HL-60/S4 (cell line): ENCODE measurements around the gene UBE2M.
"Not testable (repeated sequence)": the region's sequence is repeated elsewhere in the genome, so short reads cannot be mapped to it uniquely, and the experiment has no call there.

Experiments used
- in situ Hi-C: fragments of 300-500 bp; cut with MboI; formaldehyde crosslinking; loops from 2 replicates; pipeline ENCODE4 v1.14.3; 2022; ENCODE audit warnings: low sequenced_read_pairs

Gene UBE2M

GRCh38 chr19:58513694-58514563 lies 44.5 kb downstream of the UBE2M start:
- in situ Hi-C loops, result no loop called here

GRCh38 chr19:58513213-58513693 lies 45.2 kb downstream of the UBE2M start:
- in situ Hi-C loops, result no loop called here

GRCh38 chr19:58511353-58512208 lies 46.8 kb downstream of the UBE2M start, which contains the start of gene SLC27A5:
Gene SLC27A5, minus strand, starts transcription at chr19:58511992. Its CDS starts 37 bp downstream, at chr19:58511955.
- in situ Hi-C loops, result no loop called here

- in situ Hi-C loops, result no loop called here
Observed at GRCh38 chr19:58510084-58510862, 48.1 kb downstream of the UBE2M start.

GRCh38 chr19:58509731-58510083 lies 48.7 kb downstream of the UBE2M start:
- in situ Hi-C loops, result no loop called here

GRCh38 chr19:58507602-58508223 lies 50.7 kb downstream of the UBE2M start:
- in situ Hi-C loops, result not testable (repeated sequence)
